ENCODE results near the gene S100A14.

S100A14 gene

GRCh38 chr1:153638261-153638660 lies 22.1 kb upstream of the S100A14 start:
- Histone ChIP-seq H3K27me3 (ENCODE audit: insufficient read depth, low read depth, severe bottlenecking) (no peaks in the 10 kb centered on the region), H3K27ac (peak overlapping the region; percentile 99), H3K9me3 (ENCODE audit: severe bottlenecking) (peaks cover 5% of the 10 kb centered on the region), H3K36me3 (peaks cover 93% of the 10 kb centered on the region), H3K4me3 (ENCODE audit: low read depth, low read length) (peak overlapping the region; percentile 20)
- TF ChIP-seq, protein P1, sequence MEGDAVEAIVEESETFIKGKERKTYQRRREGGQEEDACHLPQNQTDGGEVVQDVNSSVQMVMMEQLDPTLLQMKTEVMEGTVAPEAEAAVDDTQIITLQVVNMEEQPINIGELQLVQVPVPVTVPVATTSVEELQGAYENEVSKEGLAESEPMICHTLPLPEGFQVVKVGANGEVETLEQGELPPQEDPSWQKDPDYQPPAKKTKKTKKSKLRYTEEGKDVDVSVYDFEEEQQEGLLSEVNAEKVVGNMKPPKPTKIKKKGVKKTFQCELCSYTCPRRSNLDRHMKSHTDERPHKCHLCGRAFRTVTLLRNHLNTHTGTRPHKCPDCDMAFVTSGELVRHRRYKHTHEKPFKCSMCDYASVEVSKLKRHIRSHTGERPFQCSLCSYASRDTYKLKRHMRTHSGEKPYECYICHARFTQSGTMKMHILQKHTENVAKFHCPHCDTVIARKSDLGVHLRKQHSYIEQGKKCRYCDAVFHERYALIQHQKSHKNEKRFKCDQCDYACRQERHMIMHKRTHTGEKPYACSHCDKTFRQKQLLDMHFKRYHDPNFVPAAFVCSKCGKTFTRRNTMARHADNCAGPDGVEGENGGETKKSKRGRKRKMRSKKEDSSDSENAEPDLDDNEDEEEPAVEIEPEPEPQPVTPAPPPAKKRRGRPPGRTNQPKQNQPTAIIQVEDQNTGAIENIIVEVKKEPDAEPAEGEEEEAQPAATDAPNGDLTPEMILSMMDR (IDR thresholded peaks at IDR 0.05; ENCODE audit: low read depth, low read length): no peak
- DNase-seq: peak; percentile 94

GRCh38 chr1:153636312-153636711 lies 20.2 kb upstream of the S100A14 start:
- peaks cover 84% of the 10 kb centered on the region for H3K36me3 ChIP-seq
- TF ChIP-seq, protein P1 (IDR thresholded peaks at IDR 0.05; ENCODE audit: low read depth, low read length): no peak
- H3K9me3 ChIP-seq (ENCODE audit: severe bottlenecking): peaks cover 6% of the 10 kb centered on the region
- peak overlapping the region; percentile 99 for H3K27ac ChIP-seq
- no peak overlapping the region for H3K4me3 ChIP-seq (ENCODE audit: low read depth, low read length)
- H3K27me3 ChIP-seq (ENCODE audit: insufficient read depth, low read depth, severe bottlenecking): no peaks in the 10 kb centered on the region
- DNase-seq: no peak

DNA sequence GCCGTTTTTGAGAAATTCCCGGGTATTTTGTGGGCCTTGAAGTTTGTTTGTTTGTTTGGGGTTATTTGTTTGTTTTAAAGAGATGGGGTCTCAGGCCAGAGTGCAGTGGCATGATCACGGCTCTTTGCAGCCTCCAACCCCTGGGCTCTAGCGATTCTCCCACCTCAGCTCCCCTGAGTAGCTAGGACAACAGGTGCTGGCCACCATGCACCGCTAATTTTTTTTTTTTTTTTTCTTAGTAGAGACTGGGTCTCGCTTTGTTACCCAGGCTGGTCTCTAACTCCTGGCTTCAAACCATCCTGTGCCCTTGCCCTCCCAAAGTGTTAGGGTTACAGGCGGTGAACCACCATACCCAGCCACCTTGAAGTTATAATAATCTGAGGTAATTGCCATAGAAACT lies 19.7 kb upstream of the S100A14 start:
- no peak for DNase-seq
- Histone ChIP-seq H3K27me3 (ENCODE audit: insufficient read depth, low read depth, severe bottlenecking) (no peaks in the 10 kb centered on the region), H3K9me3 (ENCODE audit: severe bottlenecking) (peaks cover 6% of the 10 kb centered on the region), H3K4me3 (ENCODE audit: low read depth, low read length) (no peak overlapping the region), H3K27ac (peak overlapping the region; percentile 99), H3K36me3 (peaks cover 79% of the 10 kb centered on the region)
- TF ChIP-seq, protein P1 (IDR thresholded peaks at IDR 0.05; ENCODE audit: low read depth, low read length): no peak

DNA sequence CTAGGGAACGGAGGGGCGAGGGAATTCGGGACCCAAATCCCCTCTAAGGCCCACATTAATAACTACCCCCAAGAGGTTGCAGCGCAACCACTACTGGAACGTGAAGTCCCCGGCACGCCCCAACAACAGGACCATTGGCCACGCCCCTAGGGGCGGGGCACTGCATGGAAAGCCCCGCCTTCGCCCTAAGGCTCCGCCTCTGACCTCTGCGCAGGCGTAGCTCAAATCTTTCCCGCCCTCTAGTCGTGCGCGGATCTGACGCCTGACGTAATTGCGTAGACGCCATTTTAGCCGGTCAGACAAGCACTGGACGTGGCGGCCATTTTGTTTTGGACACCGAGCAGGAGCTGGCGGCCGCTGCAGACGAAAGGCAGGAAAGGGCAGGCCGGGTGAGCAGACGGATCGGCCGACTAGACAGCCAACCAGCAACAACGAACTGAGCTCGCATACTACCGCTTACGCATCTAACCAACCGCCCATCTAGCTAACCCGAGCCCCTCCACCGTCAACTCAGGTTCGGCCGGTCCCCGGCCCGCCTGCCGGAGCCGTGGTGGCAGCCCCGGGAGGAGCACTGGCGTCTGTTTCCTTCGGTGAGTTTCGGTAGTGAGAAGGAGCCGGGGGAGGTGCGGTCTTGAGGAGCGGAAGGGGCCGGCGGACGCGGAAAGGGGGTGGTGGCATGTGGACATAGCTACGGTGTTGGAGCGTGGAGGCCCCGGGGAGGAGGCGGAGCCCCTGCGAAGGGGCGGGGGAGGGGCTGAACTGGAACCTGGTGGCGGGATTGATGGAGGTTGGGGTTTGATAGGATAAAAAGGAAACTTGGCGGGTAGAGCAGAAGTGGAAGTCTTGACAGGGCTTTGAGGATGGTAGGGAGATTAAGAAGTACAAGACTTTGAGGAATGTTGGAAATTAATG lies 17.9 kb upstream of the S100A14 start, which contains the start of gene CHTOP:
CHTOP (plus strand) TSS at position 313 of the 912 bp plus-strand sequence. CDS start 2,523 bp downstream, outside the sequence.
- no peaks in the 10 kb centered on the region for H3K27me3 ChIP-seq (ENCODE audit: insufficient read depth, low read depth, severe bottlenecking)
- H3K36me3 ChIP-seq: peaks cover 61% of the 10 kb centered on the region
- DNase-seq: peak; percentile 100
- H3K4me3 ChIP-seq (ENCODE audit: low read depth, low read length): peak within 1 kb of the TSS; percentile 64
- H3K9me3 ChIP-seq (ENCODE audit: severe bottlenecking): peaks cover 6% of the 10 kb centered on the region
- H3K27ac ChIP-seq: peak within 1 kb of the TSS; percentile 99
- TF ChIP-seq, protein P1 (IDR thresholded peaks at IDR 0.05; ENCODE audit: low read depth, low read length): no peak

DNA sequence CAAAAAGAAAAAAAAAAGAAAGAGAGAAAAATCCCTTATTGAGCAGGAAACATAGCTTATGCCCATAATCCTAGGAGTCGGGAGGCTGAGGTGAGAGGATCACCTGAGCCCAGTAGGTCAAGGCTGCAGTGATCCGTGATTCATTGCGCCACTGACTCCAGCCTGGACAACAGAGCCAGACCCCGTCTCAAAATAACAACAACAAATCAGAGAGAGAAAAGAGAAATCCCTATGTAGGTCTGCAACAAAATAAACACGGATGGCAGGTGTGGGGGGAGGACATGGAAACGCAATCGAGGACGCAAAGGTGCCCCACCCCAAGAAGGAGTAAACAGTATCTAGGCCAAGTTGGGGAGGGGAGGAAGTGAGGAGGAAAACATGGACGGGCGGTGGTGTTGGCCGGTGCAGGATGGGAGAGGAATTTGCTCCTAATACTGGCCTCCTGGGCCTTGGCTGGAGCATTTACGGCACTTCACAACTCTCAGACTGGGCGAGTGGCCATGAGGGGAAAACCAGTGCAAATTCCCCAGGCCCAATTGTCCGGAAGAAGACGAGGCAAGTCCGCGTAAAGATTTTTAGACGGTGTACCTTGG lies 17.1 kb upstream of the S100A14 start:
- H3K4me3 ChIP-seq (ENCODE audit: low read depth, low read length): no peak overlapping the region
- TF ChIP-seq, protein P1 (IDR thresholded peaks at IDR 0.05; ENCODE audit: low read depth, low read length): no peak
- peaks cover 6% of the 10 kb centered on the region for H3K9me3 ChIP-seq (ENCODE audit: severe bottlenecking)
- peak overlapping the region; percentile 99; the same call in 1 of the 2 replicates for H3K27ac ChIP-seq
- H3K27me3 ChIP-seq (ENCODE audit: insufficient read depth, low read depth, severe bottlenecking): no peaks in the 10 kb centered on the region
- peaks cover 53% of the 10 kb centered on the region for H3K36me3 ChIP-seq
- no peak for DNase-seq

Measured in WERI-Rb-1 (cell line).